ENCODE measurements around the gene C5orf63. TPM values are rescaled to one million over a fixed set of nuclear protein-coding genes. Genes with fewer than 3 reads are reported as not detected.

C5orf63 gene
- total and polyA plus RNA-seq, 2 of the 8 experiments (the other 6 are each of a cell fraction or from before 2014, with no cell fraction given) = 0.67 to 0.71 TPM

DNA sequence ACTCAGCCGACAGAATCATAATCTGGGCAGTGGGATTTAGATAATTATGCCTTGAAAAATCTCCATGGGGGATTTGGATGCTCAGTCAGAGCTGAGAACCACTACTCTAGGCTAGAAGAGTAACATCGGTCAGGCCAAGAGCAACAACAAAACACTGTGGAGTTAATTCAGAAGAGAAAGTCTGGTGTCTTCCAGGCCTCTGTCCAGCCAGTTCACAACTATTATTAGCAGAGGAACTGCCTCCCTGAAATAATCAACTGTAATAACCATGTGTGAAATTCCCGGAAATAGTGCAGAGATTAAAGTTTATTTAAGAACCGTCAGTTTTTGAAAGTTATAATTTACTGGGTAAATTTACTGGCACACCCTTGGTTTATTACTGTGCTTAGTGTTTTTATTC, 34.8 kb downstream of the C5orf63 start:
- H2AK5ac ChIP-seq (ENCODE audit: low read depth, low read length) = no peak overlapping the region
- H3K4me1 ChIP-seq (replicated peaks in 1 of 4; ENCODE audit: control insufficient read depth in 3 of 4, insufficient read depth in 4 of 4, low read length in 3 of 4) = peaks cover 2 to 18% (median 10%) of the 10 kb centered on the region in 4 experiments; a peak in 5 of 7 replicates
- H3K18ac ChIP-seq (ENCODE audit: extremely low read depth, low read length) = no peak overlapping the region
- no peak overlapping the region for H3K27ac ChIP-seq (ENCODE audit: low read depth, low read length)
- H3K14ac ChIP-seq (ENCODE audit: insufficient read length) = no peak overlapping the region
- no peaks in the 10 kb centered on the region for H4K20me1 ChIP-seq (replicated peaks in 1 of 2; ENCODE audit: control insufficient read depth in 1 of 2, insufficient read depth in 2 of 2, low read length in 2 of 2)
- H3K79me1 ChIP-seq (ENCODE audit: low read depth, low read length) = no peaks in the 10 kb centered on the region
- no peaks in the 10 kb centered on the region for H3K79me2 ChIP-seq (ENCODE audit: control insufficient read depth in 1 of 2, insufficient read depth in 2 of 2, low read length in 2 of 2)
- POLR2A ChIA-PET (ENCODE audit: partially characterized antibody) = no interaction called here
- FAIRE-seq = no peak
- H4K91ac ChIP-seq (replicated peaks; ENCODE audit: insufficient read length, low read length) = no peak overlapping the region
- H3K9me3 ChIP-seq (ENCODE audit: insufficient read depth in 2 of 2, low read depth in 1 of 2, low read length in 1 of 2) = no peaks in the 10 kb centered on the region
- no peak overlapping the region for H2AFZ ChIP-seq (ENCODE audit: low read length)
- no peak overlapping the region for H4K5ac ChIP-seq (ENCODE audit: insufficient read length, low read depth, low read length)
- no peak overlapping the region for H3K4me3 ChIP-seq (ENCODE audit: extremely low read depth in 1 of 4, insufficient read depth in 2 of 4, low read depth in 3 of 4, low read length in 4 of 4)
- no peak overlapping the region for H3K4ac ChIP-seq (replicated peaks; ENCODE audit: insufficient read length, low read depth, low read length)
- H3K9ac ChIP-seq (replicated peaks in 1 of 4; ENCODE audit: extremely low read depth in 1 of 4, low read depth in 3 of 4, low read length in 3 of 4) = no peak overlapping the region
- no peak overlapping the region for H3K4me2 ChIP-seq (ENCODE audit: insufficient read depth in 1 of 2, low read depth in 2 of 2, low read length in 2 of 2)
- H3K27me3 ChIP-seq (replicated peaks in 1 of 4; ENCODE audit: control insufficient read depth in 3 of 4, extremely low read depth in 1 of 4, insufficient read depth in 3 of 4, low read length in 3 of 4) = no peaks in the 10 kb centered on the region
- no peaks in the 10 kb centered on the region for H3K36me3 ChIP-seq (ENCODE audit: control insufficient read depth in 2 of 4, insufficient read depth in 4 of 4, low read length in 3 of 4)
- H2BK12ac ChIP-seq (ENCODE audit: low read depth, low read length) = no peak overlapping the region
- H3K23me2 ChIP-seq (ENCODE audit: low read depth, low read length) = no peaks in the 10 kb centered on the region
- no peak overlapping the region for H2BK20ac ChIP-seq (ENCODE audit: low read length)
- no peak overlapping the region for H3K23ac ChIP-seq (ENCODE audit: insufficient read length)
- CTCF ChIA-PET (ENCODE audit: partially characterized antibody) = interaction anchor here (1.6 kb wide), 1 partner anchor 10 kb away, joined by 5 read pairs; no protein-coding TSS in a partner anchor
- no peak overlapping the region for H2BK5ac ChIP-seq (ENCODE audit: low read depth, low read length)
- H3K56ac ChIP-seq (replicated peaks; ENCODE audit: insufficient read length, low read depth, low read length) = no peak overlapping the region
- no peak overlapping the region for H2BK120ac ChIP-seq (replicated peaks; ENCODE audit: low read depth, low read length)
- no peak overlapping the region for H4K8ac ChIP-seq (ENCODE audit: extremely low read depth, insufficient read depth, low read length)
- WGBS, 2 experiments (ENCODE audit: extremely low coverage in 1 of 2, insufficient coverage in 1 of 2, insufficient read length in 1 of 2, insufficient replicate concordance in 2 of 2, low coverage in 1 of 2, low lambda C conversion rate in 2 of 2, missing lambda C conversion rate in 1 of 2) = 89% methylated on average over 4 of the region's 4 CpGs; no CpG with 5 or more reads in 1 of the 2 experiments
- no peak for DNase-seq (ENCODE audit: low read depth in 1 of 2, low spot score in 2 of 2)
- TF ChIP-seq, protein P1, sequence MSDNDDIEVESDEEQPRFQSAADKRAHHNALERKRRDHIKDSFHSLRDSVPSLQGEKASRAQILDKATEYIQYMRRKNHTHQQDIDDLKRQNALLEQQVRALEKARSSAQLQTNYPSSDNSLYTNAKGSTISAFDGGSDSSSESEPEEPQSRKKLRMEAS (IDR thresholded peaks at IDR 0.05) = no peak
- TF ChIP-seq NANOG (IDR thresholded peaks at IDR 0.05; ENCODE audit: insufficient read depth, low read depth, low read length, poor library complexity, severe bottlenecking) (no peak), TCF12 (IDR thresholded peaks at IDR 0.05; ENCODE audit: low read depth, low read length) (no peak), RBBP5 (IDR thresholded peaks at IDR 0.05; ENCODE audit: borderline replicate concordance, low read depth, low read length) (no peak), CBX5 (IDR thresholded peaks at IDR 0.05; ENCODE audit: low read depth, low read length) (no peak)
- TF ChIP-seq, protein P2, sequence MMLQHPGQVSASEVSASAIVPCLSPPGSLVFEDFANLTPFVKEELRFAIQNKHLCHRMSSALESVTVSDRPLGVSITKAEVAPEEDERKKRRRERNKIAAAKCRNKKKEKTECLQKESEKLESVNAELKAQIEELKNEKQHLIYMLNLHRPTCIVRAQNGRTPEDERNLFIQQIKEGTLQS (IDR thresholded peaks at IDR 0.05; ENCODE audit: insufficient read depth, low read depth, low read length) = no peak
- H2BK15ac ChIP-seq (ENCODE audit: low read length) = no peak overlapping the region

Measured in H1 (cell line).